PC-3 (cell line): ENCODE measurements around the gene ANAPC2. TPM values are rescaled to one million over a fixed set of nuclear protein-coding genes. Genes with fewer than 3 reads are reported as not detected.

ENCODE experiments used
- ATAC-seq: fragments of 200-7000 bp; cut with Tn5 transposase; 2 replicates; pipeline ENCODE4 v1.9.1; 2020; ENCODE audit warnings: mild to moderate bottlenecking, moderate library complexity
- BruUV-seq: library from RNA; stranded (reverse); fragments of 400-500 nt; replicated peaks from 2 replicates; lab custom pipeline; 2021; lab: Mats Ljungman, UMichigan
- CTCF ChIA-PET: fragments of 300-600 bp; sonication (Branson Sonifier 250); formaldehyde crosslinking; loops from one replicate; lab custom pipeline; 2022; ENCODE audit warnings: antibody characterized with exemption; lab: Charles Lee
- POLR2A ChIA-PET: fragments of 300-600 bp; sonication (Branson Sonifier 250); formaldehyde crosslinking; loops from one replicate; lab custom pipeline; 2022; ENCODE audit warnings: antibody characterized with exemption; ENCODE audit not compliant: unreplicated experiment; lab: Charles Lee
- DNase-seq: peaks from one replicate; pipeline ENCODE4 v3.0.0-alpha.2; 2015
- H2AFZ ChIP-seq: fragments of 300-600 bp; sonication (generic); 2 replicates; pipeline ENCODE4 v1.6.0; 2016; ENCODE audit warnings: antibody characterized with exemption, low read length
- H3F3A ChIP-seq: fragments of 300-600 bp; sonication (generic); one replicate; pipeline ENCODE4 v1.6.0; 2017; ENCODE audit warnings: antibody characterized with exemption, low read length, control low read depth, mild to moderate bottlenecking; ENCODE audit not compliant: unreplicated experiment
- H3K27ac ChIP-seq: fragments of 300-600 bp; sonication (generic); 2 replicates; pipeline ENCODE4 v1.5.1; 2016; ENCODE audit warnings: mild to moderate bottlenecking, low read length
- H3K27me3 ChIP-seq: fragments of 300-600 bp; sonication (generic); 2 replicates; pipeline ENCODE4 v1.6.1; 2016; ENCODE audit warnings: low read length, mixed read lengths
- H3K36me3 ChIP-seq: fragments of 300-600 bp; sonication (generic); 2 replicates; pipeline ENCODE4 v1.6.1; 2016; ENCODE audit warnings: low read depth, mixed run types, low read length, mixed read lengths
- H3K4me1 ChIP-seq: fragments of 300-600 bp; sonication (generic); 2 replicates; pipeline ENCODE4 v1.5.1; 2016; ENCODE audit warnings: low read length; ENCODE audit not compliant: insufficient read depth
- H3K4me2 ChIP-seq: fragments of 300-600 bp; sonication (generic); 2 replicates; pipeline ENCODE4 v1.6.0; 2016; ENCODE audit warnings: low read length
- H3K4me3 ChIP-seq: fragments of 300-600 bp; sonication (generic); 2 replicates; pipeline ENCODE4 v1.5.1; 2016; ENCODE audit warnings: mild to moderate bottlenecking, low read length, mixed read lengths
- H3K79me2 ChIP-seq: fragments of 300-600 bp; sonication (generic); 2 replicates; pipeline ENCODE4 v1.6.1; 2017; ENCODE audit warnings: low read length, mixed read lengths
- H3K9ac ChIP-seq: fragments of 300-600 bp; sonication (generic); 2 replicates; pipeline ENCODE4 v1.6.0; 2016; ENCODE audit warnings: mild to moderate bottlenecking, low read length
- H3K9me2 ChIP-seq: fragments of 300-600 bp; sonication (generic); replicated peaks from 2 replicates; pipeline ENCODE4 v1.6.1; 2016; ENCODE audit warnings: mixed run types, low read length, mixed read lengths
- H3K9me3 ChIP-seq: fragments of 300-600 bp; sonication (generic); 2 replicates; pipeline ENCODE4 v1.6.1; 2016; ENCODE audit warnings: low read length, mixed read lengths
- H4K20me1 ChIP-seq: fragments of 300-600 bp; sonication (generic); 2 replicates; pipeline ENCODE4 v1.6.1; 2016; ENCODE audit warnings: low read length, mixed read lengths
- CTCF ChIP-seq: fragments of 300-600 bp; sonication (generic); conservative IDR thresholded peaks from 2 replicates; pipeline ENCODE4 v1.5.1; 2017; ENCODE audit warnings: antibody characterized with exemption, low read depth, mild to moderate bottlenecking, low read length
- EZH2 ChIP-seq: fragments of 300-600 bp; sonication (generic); IDR thresholded peaks from one replicate; pipeline ENCODE4 v1.6.1; 2017; ENCODE audit warnings: antibody characterized with exemption, mild to moderate bottlenecking, low read length; ENCODE audit not compliant: unreplicated experiment
- EZH2phosphoT487 ChIP-seq: fragments of 300-600 bp; sonication (generic); IDR thresholded peaks from 2 replicates; pipeline ENCODE4 v1.6.1; 2018; ENCODE audit warnings: mild to moderate bottlenecking, antibody characterized with exemption, low read length, borderline replicate concordance
- intact Hi-C: fragments of 100-400 bp; cut with micrococcal nuclease; formaldehyde crosslinking; loops from 2 replicates; pipeline ENCODE4 v1.9.0; 2023
- total RNA-seq: library from RNA; depleted of rRNA; stranded (reverse); fragments of >200 nt; gene quantifications from 2 replicates; pipeline ENCODE4 v1.2.3, GENCODE V29; 2014

ANAPC2 gene
- total RNA-seq, 1 experiment from 2014 or later = 21.6 TPM

GRCh38 chr9:137140151-137141012 is 48.0 kb downstream of the ANAPC2 start:
- H3K27me3 ChIP-seq = peaks cover 10% of the 10 kb centered on the region; the same call in 1 of the 2 replicates
- H3K4me1 ChIP-seq = no peaks in the 10 kb centered on the region
- ChIA-PET CTCF (no interaction called here), POLR2A (no interaction called here)
- no TSS peak for BruUV-seq
- no peak for TF ChIP-seq CTCF
- no peak for TF ChIP-seq EZH2phosphoT487
- no peak for TF ChIP-seq EZH2
- DNase-seq (no peak), ATAC-seq (no peak)
- no peak overlapping the region for H3K9ac ChIP-seq
- no peaks in the 10 kb centered on the region for H3F3A ChIP-seq
- H3K4me3 ChIP-seq = no peak overlapping the region
- H3K79me2 ChIP-seq = no peaks in the 10 kb centered on the region
- H3K4me2 ChIP-seq = no peak overlapping the region
- H4K20me1 ChIP-seq = no peaks in the 10 kb centered on the region
- no peaks in the 10 kb centered on the region for H3K9me3 ChIP-seq
- H3K36me3 ChIP-seq = no peaks in the 10 kb centered on the region
- H2AFZ ChIP-seq = no peak overlapping the region
- H3K9me2 ChIP-seq = no peaks in the 10 kb centered on the region
- no peak overlapping the region for H3K27ac ChIP-seq
- intact Hi-C loops = no loop called here

- Histone ChIP-seq H3K9ac (no peak overlapping the region), H2AFZ (no peak overlapping the region), H3K27me3 (peaks cover 10% of the 10 kb centered on the region; the same call in 1 of the 2 replicates), H3K4me2 (no peak overlapping the region), H3K27ac (no peak overlapping the region), H3K9me2 (no peaks in the 10 kb centered on the region), H3K4me1 (no peaks in the 10 kb centered on the region), H3K4me3 (no peak overlapping the region), H3F3A (no peaks in the 10 kb centered on the region), H3K36me3 (no peaks in the 10 kb centered on the region), H3K79me2 (no peaks in the 10 kb centered on the region), H3K9me3 (no peaks in the 10 kb centered on the region), H4K20me1 (no peaks in the 10 kb centered on the region)
- CTCF ChIA-PET = no interaction called here
- intact Hi-C loops = no loop called here
- ATAC-seq (no peak), DNase-seq (no peak)
- TF ChIP-seq EZH2phosphoT487 (no peak), EZH2 (no peak), CTCF (no peak)
- no TSS peak for BruUV-seq
- POLR2A ChIA-PET = no interaction called here
Measured at GRCh38 chr9:137139468-137140150, 48.8 kb downstream of the ANAPC2 start.
